Common myeloid progenitor, CD34-positive (primary cell): Measurements from ENCODE around the gene KRT83.

Experiments used
- CTCF ChIA-PET: fragments of 350-600 bp; sonication (Branson Sonifier 250); formaldehyde crosslinking; loops from one replicate; lab custom pipeline; 2021; ENCODE audit warnings: antibody characterized with exemption; lab: Charles Lee
- POLR2A ChIA-PET: fragments of 350-600 bp; sonication (Branson Sonifier 250); formaldehyde crosslinking; loops from one replicate; lab custom pipeline; 2021; ENCODE audit warnings: antibody characterized with exemption; lab: Charles Lee
- DNase-seq, 3 donors: peaks; one replicate each; pipeline versions ENCODE4 v3.0.0 to v3.0.0-alpha.2; 2013
- H3K27ac ChIP-seq, 2 experiments: 1 replicate in 1 of 2; 2 replicates in 1 of 2; pipeline ENCODE4 v1.7.0; 2013; ENCODE audit warnings: inconsistent platforms in 2 of 2, low read length in 2 of 2, mild to moderate bottlenecking in 2 of 2, low read depth in 1 of 2, moderate library complexity in 1 of 2; ENCODE audit not compliant: severe bottlenecking in 2 of 2, insufficient read depth in 1 of 2, poor library complexity in 1 of 2
- H3K27me3 ChIP-seq, 5 experiments: replicated peaks in 2 of 5; 1 replicate in 3 of 5; 2 replicates in 2 of 5; pipeline versions ENCODE4 v1.6.1 to v1.7.0; 2013; ENCODE audit warnings: low read length in 4 of 5, mild to moderate bottlenecking in 2 of 5, moderate library complexity in 2 of 5, inconsistent platforms in 1 of 5; ENCODE audit not compliant: insufficient read depth in 5 of 5, control insufficient read depth in 4 of 5
- H3K36me3 ChIP-seq, 4 experiments: 1 replicate in 2 of 4; 2 replicates in 2 of 4; pipeline versions ENCODE4 v1.6.1 to v1.7.0; 2013; ENCODE audit warnings: low read length in 3 of 4, control low read depth in 1 of 4, mild to moderate bottlenecking in 1 of 4; ENCODE audit not compliant: control insufficient read depth in 4 of 4, insufficient read depth in 4 of 4
- H3K4me1 ChIP-seq, 4 experiments: 1 replicate in 3 of 4; 2 replicates in 1 of 4; pipeline versions ENCODE4 v1.6.1 to v1.7.1; 2013; ENCODE audit warnings: low read length in 3 of 4, mild to moderate bottlenecking in 3 of 4, control low read depth in 1 of 4, inconsistent platforms in 1 of 4, moderate library complexity in 1 of 4; ENCODE audit not compliant: control insufficient read depth in 4 of 4, insufficient read depth in 4 of 4; ENCODE audit errors: control extremely low read depth in 1 of 4
- H3K4me3 ChIP-seq, 7 experiments: 1 replicate in 4 of 7; 2 replicates in 3 of 7; pipeline versions ENCODE4 v1.5.1 to v1.7.0; 2013; ENCODE audit warnings: mild to moderate bottlenecking in 7 of 7, low read length in 6 of 7, moderate library complexity in 6 of 7, inconsistent platforms in 2 of 7, low read depth in 2 of 7, control low read depth in 1 of 7; ENCODE audit not compliant: insufficient read depth in 4 of 7, control insufficient read depth in 1 of 7; ENCODE audit errors: extremely low read depth in 1 of 7
- H3K9me3 ChIP-seq, 5 experiments: 1 replicate in 4 of 5; 2 replicates in 1 of 5; pipeline versions ENCODE4 v1.6.1 to v1.7.1; 2013; ENCODE audit warnings: low read length in 4 of 5, mild to moderate bottlenecking in 2 of 5, inconsistent platforms in 1 of 5, low read depth in 1 of 5, moderate library complexity in 1 of 5; ENCODE audit not compliant: control insufficient read depth in 4 of 5, insufficient read depth in 2 of 5; ENCODE audit errors: control extremely low read depth in 1 of 5
- WGBS: methylation state at CpG from one replicate; pipeline ENCODE4 v1.1.5; 2013; ENCODE audit not compliant: insufficient coverage; 5-methylcytosine and 5-hydroxymethylcytosine counted together

Gene KRT83

GRCh38 chr12:52285851-52286530 lies 35.2 kb downstream of the KRT83 start:
- ChIA-PET CTCF (interaction anchor here (0.7 to 5.0 kb wide), 8 partner anchors 8 to 48 kb away, joined by 3 to 45 read pairs (median 6); no protein-coding TSS in a partner anchor), POLR2A (no interaction called here)
- H3K27ac ChIP-seq = no peak overlapping the region
- no peak for DNase-seq
- no peaks in the 10 kb centered on the region for H3K27me3 ChIP-seq
- H3K36me3 ChIP-seq = no peaks in the 10 kb centered on the region
- no peak overlapping the region for H3K4me3 ChIP-seq
- no peaks in the 10 kb centered on the region for H3K9me3 ChIP-seq
- H3K4me1 ChIP-seq = peaks cover 0 to 14% (median 11%) of the 10 kb centered on the region in 4 experiments
- WGBS = 93% methylated on average over 23 of the region's 24 CpGs

GRCh38 chr12:52285172-52285745 lies 35.9 kb downstream of the KRT83 start:
- ChIA-PET CTCF (interaction anchor here (0.6 to 5.0 kb wide), 11 partner anchors 9 to 613 kb away, joined by 3 to 45 read pairs (median 4); partner anchors contain the start of gene KRT86), POLR2A (no interaction called here)
- no peaks in the 10 kb centered on the region for H3K9me3 ChIP-seq
- 83% methylated on average over 1 of the region's 2 CpGs for WGBS
- no peak overlapping the region for H3K4me3 ChIP-seq
- no peaks in the 10 kb centered on the region for H3K36me3 ChIP-seq
- peaks cover 0 to under 1% (median 0%) of the 10 kb centered on the region in 5 experiments for H3K27me3 ChIP-seq
- H3K27ac ChIP-seq = no peak overlapping the region
- DNase-seq = no peak
- peaks cover 0 to 14% (median 11%) of the 10 kb centered on the region in 4 experiments for H3K4me1 ChIP-seq

- no peak for DNase-seq
- no CpG with 5 or more reads among the region's 4 CpGs for WGBS
- Histone ChIP-seq H3K27me3 (peaks cover 0 to 4% (median 1%) of the 10 kb centered on the region in 5 experiments), H3K4me1 (peaks cover 0 to 14% (median 11%) of the 10 kb centered on the region in 4 experiments), H3K9me3 (no peaks in the 10 kb centered on the region), H3K4me3 (no peak overlapping the region), H3K36me3 (no peaks in the 10 kb centered on the region), H3K27ac (no peak overlapping the region)
- POLR2A ChIA-PET = no interaction called here
- CTCF ChIA-PET = interaction anchor here (0.6 to 5.0 kb wide), 13 partner anchors 9 to 613 kb away, joined by 3 to 45 read pairs (median 3); partner anchors contain the start of gene KRT86
These were observed 36.5 kb downstream of the KRT83 start for GRCh38 chr12:52284562-52285171.

- CTCF ChIA-PET = interaction anchor here (1.5 to 9.0 kb wide), 8 partner anchors 13 to 67 kb away, joined by 3 to 133 read pairs (median 30); no protein-coding TSS in a partner anchor
- no peak for DNase-seq
- Histone ChIP-seq H3K4me1 (peaks cover 0 to 7% (median 0%) of the 10 kb centered on the region in 4 experiments), H3K4me3 (no peak overlapping the region), H3K27ac (no peak overlapping the region), H3K36me3 (no peaks in the 10 kb centered on the region), H3K9me3 (no peaks in the 10 kb centered on the region), H3K27me3 (peaks cover 0 to 16% (median 10%) of the 10 kb centered on the region in 5 experiments)
- 93% methylated on average over 3 of the region's 4 CpGs for WGBS
- POLR2A ChIA-PET = interaction anchor here (0.6 kb wide), 1 partner anchor 1146 kb away, joined by 4 read pairs; no protein-coding TSS in a partner anchor
These were observed 40.2 kb downstream of the KRT83 start for GRCh38 chr12:52280796-52281560.

- H3K27ac ChIP-seq = no peak overlapping the region
These were observed 40.8 kb downstream of the KRT83 start for GRCh38 chr12:52280319-52280795.

GRCh38 chr12:52279422-52280318 lies 41.5 kb downstream of the KRT83 start:
- Histone ChIP-seq H3K27me3 (peaks cover 0 to 20% (median 10%) of the 10 kb centered on the region in 5 experiments), H3K36me3 (no peaks in the 10 kb centered on the region), H3K27ac (no peak overlapping the region), H3K9me3 (no peaks in the 10 kb centered on the region), H3K4me1 (peaks cover 0 to 7% (median 0%) of the 10 kb centered on the region in 4 experiments), H3K4me3 (no peak overlapping the region)
- POLR2A ChIA-PET = no interaction called here
- CTCF ChIA-PET = interaction anchor here (0.6 to 9.0 kb wide), 34 partner anchors 7 to 721 kb away, joined by 3 to 133 read pairs (median 5); partner anchors contain the start of gene KRT7
- WGBS = 82% methylated on average over 6 of the region's 14 CpGs
- DNase-seq = no peak

More at GRCh38 chr12:52280319-52280795, 40.8 kb downstream of the KRT83 start:
- no peak for DNase-seq
- WGBS = 100% methylated on average over 2 of the region's 3 CpGs
- no peak overlapping the region for H3K4me3 ChIP-seq
- H3K36me3 ChIP-seq = no peaks in the 10 kb centered on the region
- peaks cover 0 to 7% (median 0%) of the 10 kb centered on the region in 4 experiments for H3K4me1 ChIP-seq
- peaks cover 0 to 20% (median 10%) of the 10 kb centered on the region in 5 experiments for H3K27me3 ChIP-seq
- CTCF ChIA-PET = interaction anchor here (1.0 to 9.0 kb wide), 16 partner anchors 10 to 120 kb away, joined by 3 to 133 read pairs (median 12); no protein-coding TSS in a partner anchor
- no peaks in the 10 kb centered on the region for H3K9me3 ChIP-seq
- POLR2A ChIA-PET = no interaction called here
